BJ (cell line): ENCODE results near the gene SLC4A4. TPM values are rescaled to one million over a fixed set of nuclear protein-coding genes. Genes with fewer than 3 reads are reported as not detected.

ENCODE experiments used
- CTCF ChIA-PET: fragments of 350-600 bp; formaldehyde crosslinking; extraction: SDS; loops from one replicate; lab custom pipeline; 2021; ENCODE audit warnings: antibody characterized with exemption, inconsistent platforms; lab: Yijun Ruan, JAX
- POLR2A ChIA-PET: fragments of 300-600 bp; sonication (Branson Sonifier 250); formaldehyde crosslinking; extraction: SDS; loops from one replicate; lab custom pipeline; 2021; ENCODE audit warnings: antibody characterized with exemption; lab: Charles Lee
- DNase-seq: peaks from one replicate; pipeline ENCODE4 v3.0.0-alpha.2; 2011; ENCODE audit warnings: low read depth
- H3K27me3 ChIP-seq: 2 replicates; pipeline ENCODE4 v1.6.0; 2011; ENCODE audit warnings: low read length; ENCODE audit not compliant: control insufficient read depth, insufficient read depth
- H3K36me3 ChIP-seq: 2 replicates; pipeline ENCODE4 v1.5.1; 2011; ENCODE audit warnings: low read length; ENCODE audit not compliant: control insufficient read depth, insufficient read depth
- H3K4me3 ChIP-seq: 2 replicates; pipeline ENCODE4 v1.5.1; 2011; ENCODE audit warnings: low read depth, mild to moderate bottlenecking, control low read depth, low read length
- CTCF ChIP-seq: IDR thresholded peaks from 2 replicates; pipeline ENCODE4 v1.5.1; 2011; ENCODE audit warnings: low read depth, mild to moderate bottlenecking, control low read depth, inconsistent platforms, low read length, moderate library complexity; ENCODE audit not compliant: insufficient read depth
- polyA plus RNA-seq: library from polyadenylated mRNA; depleted of rRNA; stranded (reverse); fragments of >200 nt; gene quantifications from 2 replicates; pipeline ENCODE4 v1.2.3, GENCODE V29; 2011

SLC4A4 gene
- polyA plus RNA-seq, 1 experiment: 1.9 TPM

- H3K36me3 ChIP-seq: no peaks in the 10 kb centered on the region
- ChIA-PET CTCF (interaction anchor here (0.7 to 1.0 kb wide), 2 partner anchors 15 to 92 kb away, joined by 3 read pairs; no protein-coding TSS in a partner anchor), POLR2A (no interaction called here)
- H3K4me3 ChIP-seq: no peak overlapping the region
- H3K27me3 ChIP-seq: no peaks in the 10 kb centered on the region; the same call in 1 of the 2 replicates
- TF ChIP-seq CTCF: no peak
- DNase-seq: peak; percentile 3
Observed at GRCh38 chr4:71607780-71608677, 269.2 kb downstream of the SLC4A4 start.

- CTCF ChIA-PET: interaction anchor here (1.0 kb wide), 1 partner anchor 16 kb away, joined by 3 read pairs; no protein-coding TSS in a partner anchor
- no peak for TF ChIP-seq CTCF
- Histone ChIP-seq H3K27me3 (no peaks in the 10 kb centered on the region; the same call in 1 of the 2 replicates), H3K4me3 (no peak overlapping the region), H3K36me3 (no peaks in the 10 kb centered on the region)
- POLR2A ChIA-PET: no interaction called here
- DNase-seq: no peak
Observed at GRCh38 chr4:71608678-71609071, 269.9 kb downstream of the SLC4A4 start.

GRCh38 chr4:71609167-71609566 is 270.3 kb downstream of the SLC4A4 start:
- no peaks in the 10 kb centered on the region for H3K36me3 ChIP-seq
- ChIA-PET CTCF (no interaction called here), POLR2A (no interaction called here)

GRCh38 chr4:71609651-71610050 is 270.8 kb downstream of the SLC4A4 start:
- DNase-seq: no peak
- H3K4me3 ChIP-seq: no peak overlapping the region
- POLR2A ChIA-PET: no interaction called here
- no peaks in the 10 kb centered on the region for H3K36me3 ChIP-seq
- no peak for TF ChIP-seq CTCF
- H3K27me3 ChIP-seq: no peaks in the 10 kb centered on the region; the same call in 1 of the 2 replicates
- CTCF ChIA-PET: no interaction called here

More at GRCh38 chr4:71609167-71609566, 270.3 kb downstream of the SLC4A4 start:
- no peak for DNase-seq
- H3K27me3 ChIP-seq: no peaks in the 10 kb centered on the region; the same call in 1 of the 2 replicates
- TF ChIP-seq CTCF: no peak
- no peak overlapping the region for H3K4me3 ChIP-seq

GRCh38 chr4:71614621-71615020 is 275.8 kb downstream of the SLC4A4 start:
- Histone ChIP-seq H3K36me3 (no peaks in the 10 kb centered on the region), H3K4me3 (no peak overlapping the region), H3K27me3 (no peaks in the 10 kb centered on the region)
- CTCF ChIA-PET: interaction anchor here (1.3 kb wide), 1 partner anchor 82 kb away, joined by 3 read pairs; no protein-coding TSS in a partner anchor
- DNase-seq: no peak
- POLR2A ChIA-PET: no interaction called here
- TF ChIP-seq CTCF: no peak
